NCI-H345 (cell line): Measurements from ENCODE around the gene ESR1.
"Not testable (repeated sequence)": the region's sequence is repeated elsewhere in the genome, so short reads cannot be mapped to it uniquely, and the experiment has no call there.

Experiments
- DNase-seq: peaks from one replicate; lab custom pipeline; 2025; lab: John Stamatoyannopoulos, UW

The ESR1 gene

DNA sequence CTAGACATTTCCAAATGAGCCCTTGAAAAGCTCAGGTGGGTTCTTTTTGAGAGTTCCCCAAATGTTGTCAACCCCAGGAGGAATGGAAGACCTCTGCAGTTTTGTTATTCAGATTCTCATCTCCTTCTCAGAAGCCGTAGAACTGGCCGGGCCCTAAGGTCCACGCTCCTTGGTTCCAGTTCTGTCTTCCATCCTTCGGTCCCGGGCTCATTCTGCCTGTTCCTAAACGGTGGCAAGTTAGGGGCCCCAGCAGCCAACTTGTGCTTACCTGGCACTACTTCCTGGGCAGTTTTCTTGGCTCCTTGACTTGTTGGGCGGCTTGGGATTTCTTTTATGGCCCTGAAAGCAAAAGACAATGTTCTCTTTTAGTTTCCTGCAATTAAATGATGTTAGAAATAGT, 6.4 kb downstream of the ESR1 start:
- DNase-seq, result no peak

GRCh38 chr6:151814614-151815013, 7.1 kb downstream of the ESR1 start:
- no peak for DNase-seq

DNA sequence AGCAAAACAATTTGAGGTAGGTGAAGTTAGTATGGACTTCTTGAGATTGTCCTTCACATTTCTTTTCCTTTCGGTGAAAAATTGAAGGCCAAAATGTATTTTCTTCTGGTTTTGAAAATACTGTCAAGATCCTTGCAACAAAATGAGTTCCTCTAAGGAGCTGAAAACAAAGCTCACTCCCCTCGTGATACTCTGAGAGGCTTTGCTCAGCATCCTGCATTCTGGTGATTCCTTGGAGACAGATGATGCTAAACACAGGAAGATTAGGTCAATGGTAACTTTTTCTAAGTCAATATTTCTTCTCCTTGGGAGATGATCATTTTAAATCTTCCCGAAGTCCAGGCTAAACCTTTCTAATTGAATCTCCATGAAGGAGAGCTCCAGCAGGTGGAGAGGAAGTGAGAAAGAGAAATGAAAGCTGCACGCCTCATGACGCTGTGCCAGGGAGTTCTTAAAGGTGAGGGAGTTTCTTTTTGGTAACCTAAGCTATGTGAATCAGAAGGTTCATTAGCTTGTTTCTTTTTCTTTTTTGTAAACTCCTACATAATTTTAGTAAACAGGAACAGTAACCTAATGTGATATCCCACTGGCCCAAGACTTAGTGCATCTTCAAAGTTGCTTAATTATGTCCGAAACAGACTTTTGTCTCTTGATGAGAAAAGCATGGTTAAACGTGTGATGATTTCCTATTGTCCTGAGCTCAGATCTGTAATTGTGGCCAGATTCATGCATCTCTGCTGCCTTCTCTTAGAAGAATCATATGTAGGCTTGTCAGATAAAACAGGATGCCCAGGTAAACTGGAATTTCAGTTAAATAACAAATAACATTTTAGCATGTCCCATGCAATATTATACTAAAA, 15.0 kb downstream of the ESR1 start:
- DNase-seq, result no peak

GRCh38 chr6:151826517-151827142, 19.1 kb downstream of the ESR1 start:
- DNase-seq, result no peak

DNA sequence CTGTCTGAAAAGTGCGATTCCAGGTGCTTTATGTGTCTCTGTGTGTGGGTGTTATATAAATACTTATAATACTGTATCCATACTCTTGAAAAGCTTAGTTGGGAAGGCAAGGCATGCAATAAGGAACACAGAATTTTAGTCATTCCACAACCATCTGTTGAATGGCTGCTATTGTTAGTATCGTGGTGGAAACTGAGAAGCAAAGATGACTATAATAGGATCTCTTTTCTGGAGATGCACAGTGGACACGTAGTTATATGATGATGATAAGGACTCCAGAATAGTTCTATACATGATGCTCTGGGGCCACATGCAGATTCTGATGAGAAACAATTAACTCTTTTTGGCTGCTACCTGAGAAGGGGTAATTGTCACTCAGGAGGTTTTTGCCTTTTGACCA, 25.2 kb downstream of the ESR1 start:
- DNase-seq, result no peak

GRCh38 chr6:151835396-151835795, 27.9 kb downstream of the ESR1 start:
- DNase-seq, result no peak

GRCh38 chr6:151837223-151837622, 29.7 kb downstream of the ESR1 start:
- no peak for DNase-seq

DNA sequence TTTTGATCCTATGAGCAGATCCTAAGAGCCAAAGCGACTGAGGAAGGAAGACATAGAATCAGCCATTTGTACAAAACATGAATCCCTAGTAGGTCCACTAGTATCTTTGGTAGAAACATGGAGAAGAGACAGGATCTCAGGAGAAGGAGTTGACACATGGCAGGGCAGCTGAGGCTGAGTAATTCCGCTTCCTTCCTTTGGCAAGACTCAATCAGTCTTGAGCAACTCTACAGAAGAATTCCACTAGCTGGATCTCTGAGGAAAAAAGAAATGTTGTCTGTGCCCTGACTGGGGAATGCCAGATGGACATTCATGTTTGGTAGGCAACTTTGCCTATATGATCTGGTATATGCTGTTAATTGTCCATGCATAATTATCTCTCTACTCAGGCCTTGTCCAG, 35.3 kb downstream of the ESR1 start:
- DNase-seq, result no peak

- no peak for DNase-seq
Observed at GRCh38 chr6:151847064-151847463, 39.6 kb downstream of the ESR1 start.

DNA sequence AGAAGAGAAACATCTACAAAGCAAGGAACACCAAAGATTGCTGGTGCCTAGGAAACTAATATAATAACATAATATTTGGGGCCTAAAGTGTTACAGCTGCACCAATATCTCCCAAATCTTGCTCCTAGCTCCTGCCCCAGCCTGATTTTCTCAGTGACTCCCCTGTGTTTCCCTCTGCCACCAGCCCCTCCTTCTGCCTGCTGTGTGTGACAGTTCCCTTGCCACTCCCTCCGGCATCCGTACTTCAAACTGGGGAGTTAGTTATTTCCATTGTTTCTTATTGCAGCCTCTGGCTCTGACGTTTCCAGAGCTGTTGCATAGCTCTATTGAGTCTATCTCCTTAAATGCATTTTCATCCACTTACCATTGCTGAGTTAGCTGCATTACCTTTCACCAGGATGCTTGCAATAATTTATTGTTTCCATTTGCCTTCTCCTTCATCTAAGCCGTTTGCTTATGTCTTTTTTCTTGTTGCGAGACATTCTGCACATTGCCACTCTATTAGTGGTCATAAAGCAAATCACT, 43.1 kb downstream of the ESR1 start:
- DNase-seq, result no peak

DNA sequence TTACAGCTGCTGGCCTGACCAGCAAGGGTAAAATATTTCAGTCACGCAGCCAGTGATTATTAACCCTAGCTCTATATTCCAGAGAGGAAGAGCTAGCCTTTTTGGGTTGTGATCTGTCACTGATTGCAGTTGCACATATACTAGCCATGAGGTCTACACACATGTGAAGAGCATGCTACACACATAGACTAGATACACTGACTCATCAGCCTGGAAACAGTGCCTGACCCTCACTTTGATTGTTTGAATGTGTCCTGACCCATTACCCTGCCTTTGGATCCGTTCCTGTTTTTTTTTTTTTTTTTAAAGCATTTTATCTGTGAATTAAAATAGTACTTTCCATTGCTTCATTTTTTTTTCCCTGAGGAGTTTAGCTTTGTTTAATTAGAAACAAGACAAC, 50.8 kb downstream of the ESR1 start:
- no peak for DNase-seq

- no peak for DNase-seq
Observed at GRCh38 chr6:151862461-151862860, 55.0 kb downstream of the ESR1 start.

- DNase-seq, result not testable (repeated sequence)
Observed at GRCh38 chr6:151867361-151867869, 59.9 kb downstream of the ESR1 start.

- DNase-seq, result no peak
Observed at GRCh38 chr6:151869345-151869744, 61.9 kb downstream of the ESR1 start.

GRCh38 chr6:151869787-151870186, 62.3 kb downstream of the ESR1 start:
- DNase-seq, result no peak

GRCh38 chr6:151870375-151870774, 62.9 kb downstream of the ESR1 start:
- DNase-seq, result no peak

- DNase-seq, result no peak
Observed at GRCh38 chr6:151875524-151875923, 68.0 kb downstream of the ESR1 start.

DNA sequence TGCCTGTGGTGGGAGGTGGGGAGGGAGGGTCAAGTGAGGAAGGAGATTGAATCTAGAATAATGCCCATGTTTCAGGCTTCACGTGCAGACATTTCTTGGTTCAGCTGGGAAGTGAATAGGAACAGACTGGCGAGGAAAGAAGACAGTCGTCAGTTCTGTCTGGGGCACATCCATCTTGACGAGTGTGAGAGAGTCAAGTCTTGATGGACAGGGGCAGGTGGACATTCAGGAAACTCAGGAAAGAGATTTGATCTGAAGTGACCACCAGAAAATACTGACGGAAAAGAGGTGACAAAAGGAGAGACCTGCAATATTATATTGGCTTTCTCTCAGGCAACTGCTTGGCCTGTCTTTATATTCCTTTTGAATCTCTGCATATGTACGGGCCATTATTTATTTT, 68.6 kb downstream of the ESR1 start:
- DNase-seq, result no peak

DNA sequence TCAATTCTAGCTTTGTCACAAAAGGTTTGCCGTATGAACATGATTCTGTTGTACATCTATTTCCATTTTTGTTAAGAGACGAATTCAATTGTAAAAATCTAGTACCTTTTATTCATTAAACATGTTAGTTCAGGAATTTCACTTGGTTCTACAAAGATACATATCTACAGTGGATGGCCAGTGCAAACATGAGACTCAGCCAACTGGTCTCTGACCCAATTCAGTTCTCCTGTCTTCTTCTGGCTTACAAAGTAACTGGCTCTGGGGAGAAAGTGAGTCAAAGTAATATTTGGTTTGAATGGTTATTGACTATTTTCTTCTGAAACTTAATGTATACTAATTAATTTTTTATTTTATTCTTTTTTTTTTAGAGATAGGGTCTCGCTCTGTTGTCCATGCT, 70.0 kb downstream of the ESR1 start:
- no peak for DNase-seq

DNA sequence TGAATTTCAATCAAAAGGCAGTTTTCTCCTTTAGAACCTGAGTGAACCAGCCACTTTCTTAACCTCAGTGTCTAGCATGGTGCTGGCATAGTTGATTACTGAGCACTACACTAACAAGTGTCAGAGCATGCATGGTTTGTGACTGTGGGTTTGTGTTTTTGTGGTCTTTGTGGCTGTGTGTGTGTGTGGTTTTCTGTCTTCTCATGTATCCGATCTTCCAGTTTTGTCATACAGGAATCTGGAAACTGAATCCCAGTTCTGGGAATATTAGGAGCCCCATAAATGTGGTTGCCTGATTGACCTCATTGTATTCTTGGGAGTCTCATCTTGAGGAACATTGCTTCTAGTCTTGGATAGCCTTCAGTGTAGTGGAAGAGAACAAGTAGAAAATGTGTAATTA, 73.7 kb downstream of the ESR1 start:
- no peak for DNase-seq

DNA sequence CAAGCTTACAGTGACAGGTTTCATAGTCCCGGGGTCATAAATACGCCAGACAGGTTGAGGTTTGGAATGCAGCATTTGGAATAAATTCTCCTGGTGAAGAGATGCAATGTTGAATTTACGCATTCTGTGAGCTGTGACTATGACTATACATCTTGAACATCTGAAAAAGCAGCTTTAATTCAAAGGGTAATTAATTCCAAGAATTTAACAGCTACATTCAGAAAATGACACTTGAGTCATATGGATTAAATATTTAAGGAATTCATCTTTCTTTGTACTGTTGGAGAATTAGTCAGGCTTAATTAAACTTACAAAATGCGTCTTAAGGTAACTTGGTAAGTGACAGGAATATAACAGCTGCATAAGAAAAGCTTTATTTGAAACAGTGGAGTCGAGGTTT, 74.7 kb downstream of the ESR1 start:
- DNase-seq, result no peak

GRCh38 chr6:151885234-151885633, 77.8 kb downstream of the ESR1 start:
- no peak for DNase-seq

DNA sequence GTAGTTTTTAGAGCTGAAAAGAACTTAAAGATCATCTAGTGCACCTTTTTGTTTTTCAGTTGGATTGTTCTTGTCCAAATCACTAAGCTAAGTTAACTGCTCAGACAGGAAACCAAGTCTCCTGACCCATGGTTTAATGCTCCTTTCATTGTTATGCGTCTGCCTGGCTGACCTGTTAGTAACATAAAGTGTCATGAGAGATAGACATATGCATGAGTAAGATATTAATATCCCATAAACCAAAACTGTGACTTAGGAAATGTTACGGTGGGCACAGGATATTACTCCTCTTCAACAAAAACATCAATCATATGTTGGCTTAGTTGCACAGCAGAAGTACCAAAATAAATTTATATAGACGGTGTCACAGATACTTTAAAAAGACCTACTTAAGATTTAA, 84.0 kb downstream of the ESR1 start:
- no peak for DNase-seq
